HCT116 (cell line): Measurements from ENCODE around the gene DDR2. TPM values are rescaled to one million over a fixed set of nuclear protein-coding genes. Genes with fewer than 3 reads are reported as not detected.

Source experiments
- ATAC-seq: fragments of 200-7000 bp; cut with Tn5 transposase; 2 replicates; pipeline ENCODE4 v1.9.1; 2020; ENCODE audit warnings: mild to moderate bottlenecking, moderate library complexity
- BruUV-seq: library from RNA; stranded (reverse); fragments of 400-500 nt; replicated peaks from 2 replicates; lab custom pipeline; 2021; lab: Mats Ljungman, UMichigan
- CTCF ChIA-PET: fragments of 300-600 bp; sonication (Branson Sonifier 250); formaldehyde crosslinking; loops from one replicate; lab custom pipeline; 2021; ENCODE audit warnings: antibody characterized with exemption; lab: Charles Lee
- POLR2A ChIA-PET: fragments of 300-600, 350-600 bp; sonication (Branson Sonifier 250); formaldehyde crosslinking; loops from one replicate; lab custom pipeline; 2021; ENCODE audit warnings: antibody characterized with exemption; lab: Charles Lee
- RAD21 ChIA-PET, 2 experiments: fragments of 300-600 bp; sonication (Branson Sonifier 250); formaldehyde crosslinking; loops; one replicate each; lab custom pipeline; 2023; ENCODE audit warnings: low total read pairs in 2 of 2; ENCODE audit not compliant: uncharacterized antibody in 2 of 2, unreplicated experiment in 2 of 2, low non-redundant PET in 1 of 2; lab: Charles Lee
- DNase-seq: peaks from one replicate; pipeline ENCODE4 v3.0.0-alpha.2; 2010; ENCODE audit warnings: low read depth, low spot score
- H2AFZ ChIP-seq: fragments of 200-600 bp; shearing (Covaris generic), sonication (generic); 2 replicates; pipeline ENCODE4 v1.6.1; 2017; ENCODE audit warnings: low read depth, mixed run types, mixed read lengths, antibody characterized with exemption, low read length; ENCODE audit not compliant: poor library complexity, severe bottlenecking
- H3K27ac ChIP-seq: 2 replicates; pipeline ENCODE4 v1.5.1; 2012; ENCODE audit warnings: low read depth, low read length
- H3K27me3 ChIP-seq: fragments of 200-600 bp; sonication (generic); 2 replicates; pipeline ENCODE4 v1.6.1; 2016; ENCODE audit warnings: mixed run types, low read length, mixed read lengths; ENCODE audit not compliant: insufficient read depth
- H3K36me3 ChIP-seq, 2 experiments: fragments of 200-500 bp in 1 of 2; fragments of 200-600 bp in 1 of 2; sonication (Bioruptor generic) in 1 of 2; sonication (generic) in 1 of 2; 2 replicates each; pipeline versions ENCODE4 v1.5.1 to v1.6.1; 2014 to 2016; ENCODE audit warnings: low read length in 2 of 2, inconsistent platforms in 1 of 2, mixed read lengths in 1 of 2, mixed run types in 1 of 2; ENCODE audit not compliant: insufficient read depth in 2 of 2, control insufficient read depth in 1 of 2
- H3K4me1 ChIP-seq, 2 experiments: fragments of 200-600 bp in 1 of 2; sonication (generic) in 1 of 2; 2 replicates each; pipeline versions ENCODE4 v1.5.1 to v1.6.1; 2012 to 2017; ENCODE audit warnings: low read length in 2 of 2, inconsistent platforms in 1 of 2, mild to moderate bottlenecking in 1 of 2, mixed read lengths in 1 of 2, mixed run types in 1 of 2, moderate library complexity in 1 of 2; ENCODE audit not compliant: insufficient read depth in 2 of 2, control insufficient read depth in 1 of 2
- H3K4me2 ChIP-seq: fragments of 200-600 bp; sonication (generic); 2 replicates; pipeline ENCODE4 v1.6.1; 2017; ENCODE audit warnings: mixed run types, low read length, mixed read lengths
- H3K4me3 ChIP-seq, 2 experiments: fragments of 200-600 bp in 1 of 2; sonication (generic) in 1 of 2; replicated peaks in 1 of 2; 2 replicates each; pipeline ENCODE4 v1.5.1; 2011 to 2016; ENCODE audit warnings: low read length in 2 of 2, control low read depth in 1 of 2, low read depth in 1 of 2, mild to moderate bottlenecking in 1 of 2, mixed read lengths in 1 of 2, mixed run types in 1 of 2
- H3K79me2 ChIP-seq: fragments of 200-600 bp; sonication (generic); 2 replicates; pipeline ENCODE4 v1.6.1; 2017; ENCODE audit warnings: mild to moderate bottlenecking, mixed run types, low read length, moderate library complexity, mixed read lengths; ENCODE audit not compliant: insufficient read depth
- H3K9ac ChIP-seq: fragments of 200-600 bp; sonication (generic); 2 replicates; pipeline ENCODE4 v1.6.1; 2016; ENCODE audit warnings: low read length, mixed read lengths
- H3K9me2 ChIP-seq: fragments of 200-600 bp; sonication (generic), shearing (Covaris generic); 2 replicates; pipeline ENCODE4 v1.6.1; 2017; ENCODE audit warnings: mixed run types, mild to moderate bottlenecking, moderate library complexity; ENCODE audit not compliant: insufficient read depth
- H3K9me3 ChIP-seq, 2 experiments: fragments of 200-500 bp in 1 of 2; fragments of 200-600 bp in 1 of 2; sonication (Bioruptor generic) in 1 of 2; sonication (generic) in 1 of 2; 2 replicates each; pipeline ENCODE4 v1.6.1; 2014 to 2017; ENCODE audit warnings: low read length in 2 of 2, mixed read lengths in 2 of 2, inconsistent platforms in 1 of 2, low read depth in 1 of 2, mild to moderate bottlenecking in 1 of 2, mixed run types in 1 of 2, moderate library complexity in 1 of 2; ENCODE audit not compliant: control insufficient read depth in 1 of 2, insufficient read depth in 1 of 2
- H4K20me1 ChIP-seq: fragments of 200-600 bp; sonication (generic), shearing (Covaris generic); 2 replicates; pipeline ENCODE4 v1.6.1; 2017; ENCODE audit warnings: mixed run types, mild to moderate bottlenecking, moderate library complexity; ENCODE audit not compliant: insufficient read depth
- CEBPB ChIP-seq: IDR thresholded peaks from 2 replicates; pipeline ENCODE4 v1.6.1; 2012; ENCODE audit warnings: low read depth
- EZH2phosphoT487 ChIP-seq: fragments of 200-600 bp; IDR thresholded peaks from 2 replicates; pipeline ENCODE4 v1.6.1; 2018; ENCODE audit warnings: antibody characterized with exemption, borderline replicate concordance
- JUND ChIP-seq: IDR thresholded peaks from 2 replicates; pipeline ENCODE4 v1.6.1; 2012
- MAX ChIP-seq: IDR thresholded peaks from 2 replicates; pipeline ENCODE4 v1.6.1; 2012
- REST ChIP-seq: IDR thresholded peaks from 2 replicates; pipeline ENCODE4 v1.6.1; 2012; ENCODE audit warnings: low read depth
- SP1 ChIP-seq: IDR thresholded peaks from 2 replicates; pipeline ENCODE4 v1.6.1; 2012; ENCODE audit warnings: low read depth
- ZBTB33 ChIP-seq: IDR thresholded peaks from 2 replicates; pipeline ENCODE4 v1.6.1; 2011; ENCODE audit warnings: mild to moderate bottlenecking, low read length, moderate library complexity; ENCODE audit not compliant: insufficient replicate concordance; ENCODE audit errors: extremely low read depth
- ZFX ChIP-seq: fragments of 450-650 bp; IDR thresholded peaks from 2 replicates; pipeline ENCODE4 v1.6.1; 2017
- ZNF274 ChIP-seq: fragments of 200-500 bp; sonication (Bioruptor generic); IDR thresholded peaks from 2 replicates; pipeline ENCODE4 v1.6.1; 2014; ENCODE audit warnings: mild to moderate bottlenecking, low read depth, low read length, inconsistent platforms
- intact Hi-C: fragments of 100-400 bp; cut with micrococcal nuclease; formaldehyde crosslinking; loops from 2 replicates; pipeline ENCODE4 v1.10.0; 2022
- total RNA-seq: library from RNA; stranded (reverse); gene quantifications from one replicate; pipeline ENCODE4 v1.2.1, GENCODE V29; 2021; ENCODE audit not compliant: unreplicated experiment
- TF ChIP-seq, protein P1 (sequence below), 3 experiments: fragments of 200-600 bp in 1 of 3; sonication (generic) in 1 of 3; IDR thresholded peaks in 2 of 3; conservative IDR thresholded peaks in 1 of 3; 2 replicates each; pipeline ENCODE4 v1.5.1; 2012 to 2017; ENCODE audit warnings: low read depth in 2 of 3, low read length in 2 of 3, antibody characterized with exemption in 1 of 3, borderline replicate concordance in 1 of 3, control low read depth in 1 of 3, mild to moderate bottlenecking in 1 of 3, mixed read lengths in 1 of 3, mixed run types in 1 of 3, moderate library complexity in 1 of 3; ENCODE audit not compliant: insufficient read depth in 1 of 3
- TF ChIP-seq, protein P2 (sequence below): IDR thresholded peaks from 2 replicates; pipeline ENCODE4 v1.6.1; 2012

DDR2 gene
- total RNA-seq, 1 experiment from 2014 or later, result 0.84 TPM

DNA sequence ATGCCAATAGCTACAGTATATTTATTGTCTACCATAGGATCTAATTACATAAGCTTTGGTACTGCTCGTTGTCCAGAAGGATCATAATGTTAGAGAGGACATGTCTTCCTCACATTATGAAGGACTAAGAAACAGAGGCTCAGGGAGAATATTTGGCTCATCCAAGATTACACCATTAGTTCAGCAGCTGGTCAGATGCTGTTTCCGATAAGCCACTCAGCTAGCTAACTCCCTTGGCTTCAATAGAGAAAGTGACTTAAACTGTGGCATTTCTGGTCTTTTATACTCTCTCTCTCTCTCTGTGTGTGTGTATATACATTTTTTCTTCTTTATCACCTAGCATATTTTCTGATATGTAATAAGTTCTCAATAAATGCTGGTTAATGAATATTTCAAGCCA lies 70.4 kb downstream of the DDR2 start (continued):
- TF ChIP-seq, protein P1, sequence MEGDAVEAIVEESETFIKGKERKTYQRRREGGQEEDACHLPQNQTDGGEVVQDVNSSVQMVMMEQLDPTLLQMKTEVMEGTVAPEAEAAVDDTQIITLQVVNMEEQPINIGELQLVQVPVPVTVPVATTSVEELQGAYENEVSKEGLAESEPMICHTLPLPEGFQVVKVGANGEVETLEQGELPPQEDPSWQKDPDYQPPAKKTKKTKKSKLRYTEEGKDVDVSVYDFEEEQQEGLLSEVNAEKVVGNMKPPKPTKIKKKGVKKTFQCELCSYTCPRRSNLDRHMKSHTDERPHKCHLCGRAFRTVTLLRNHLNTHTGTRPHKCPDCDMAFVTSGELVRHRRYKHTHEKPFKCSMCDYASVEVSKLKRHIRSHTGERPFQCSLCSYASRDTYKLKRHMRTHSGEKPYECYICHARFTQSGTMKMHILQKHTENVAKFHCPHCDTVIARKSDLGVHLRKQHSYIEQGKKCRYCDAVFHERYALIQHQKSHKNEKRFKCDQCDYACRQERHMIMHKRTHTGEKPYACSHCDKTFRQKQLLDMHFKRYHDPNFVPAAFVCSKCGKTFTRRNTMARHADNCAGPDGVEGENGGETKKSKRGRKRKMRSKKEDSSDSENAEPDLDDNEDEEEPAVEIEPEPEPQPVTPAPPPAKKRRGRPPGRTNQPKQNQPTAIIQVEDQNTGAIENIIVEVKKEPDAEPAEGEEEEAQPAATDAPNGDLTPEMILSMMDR (IDR thresholded peaks at IDR 0.05 in 2 of 3, conservative IDR thresholded peaks at IDR 0.05 in 1 of 3; ENCODE audit: borderline replicate concordance in 1 of 3, insufficient read depth in 1 of 3, low read depth in 2 of 3, low read length in 2 of 3), result no peak
- TF ChIP-seq ZFX (no peak), ZNF274 (no peak), SP1 (no peak), ZBTB33 (no peak), MAX (no peak)
- TF ChIP-seq, protein P2, sequence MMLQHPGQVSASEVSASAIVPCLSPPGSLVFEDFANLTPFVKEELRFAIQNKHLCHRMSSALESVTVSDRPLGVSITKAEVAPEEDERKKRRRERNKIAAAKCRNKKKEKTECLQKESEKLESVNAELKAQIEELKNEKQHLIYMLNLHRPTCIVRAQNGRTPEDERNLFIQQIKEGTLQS, result no peak

GRCh38 chr1:162703708-162704107 lies 71.4 kb downstream of the DDR2 start:
- Histone ChIP-seq H3K36me3 (no peaks in the 10 kb centered on the region), H3K9ac (no peak overlapping the region), H3K4me1 (no peaks in the 10 kb centered on the region), H3K9me2 (no peaks in the 10 kb centered on the region), H3K79me2 (no peaks in the 10 kb centered on the region), H3K4me3 (no peak overlapping the region), H3K4me2 (no peak overlapping the region), H4K20me1 (no peaks in the 10 kb centered on the region)
- no peak for ATAC-seq
- DNase-seq, result no peak
- intact Hi-C loops, result no loop called here
- TF ChIP-seq ZBTB33, result no peak
- TF ChIP-seq JUND, result no peak
- TF ChIP-seq REST, result no peak
- TF ChIP-seq CEBPB, result no peak
- no peak for TF ChIP-seq ZFX
- no peak for TF ChIP-seq MAX
- no peak for TF ChIP-seq EZH2phosphoT487
- TF ChIP-seq SP1, result no peak
- TF ChIP-seq, all 23 proteins: peak for 0
- RAD21 ChIA-PET, result no interaction called here
- POLR2A ChIA-PET, result no interaction called here
- no peaks in the 10 kb centered on the region; the same call in 1 of the 2 replicates for H3K27me3 ChIP-seq
- BruUV-seq, result no TSS peak
- no peaks in the 10 kb centered on the region for H3K9me3 ChIP-seq
- H3K27ac ChIP-seq, result no peak overlapping the region
- CTCF ChIA-PET, result no interaction called here
- no peak overlapping the region for H2AFZ ChIP-seq
